Activated CD8-positive, alpha-beta T cell treated with anti-CD3 and anti-CD28 coated beads, Interleukin-2, amount 10 ng/mL, durations not matched to agents 7 days and 5 days (primary cell): ENCODE measurements around the gene GSTA5. TPM values are rescaled to one million over a fixed set of nuclear protein-coding genes. Genes with fewer than 3 reads are reported as not detected.
"Not testable (repeated sequence)": the region's sequence is repeated elsewhere in the genome, so short reads cannot be mapped to it uniquely, and the experiment has no call there.

ENCODE experiments used
- ATAC-seq: fragments of 150-1000 bp; cut with Tn5 transposase; one replicate; pipeline ENCODE4 v1.10.0; 2021; ENCODE audit warnings: moderate library complexity
- CTCF ChIA-PET: fragments of 350-600 bp; sonication (Branson Sonifier 250); formaldehyde crosslinking; loops from one replicate; lab custom pipeline; 2021; ENCODE audit warnings: antibody characterized with exemption; lab: Charles Lee
- POLR2A ChIA-PET: fragments of 350-600 bp; sonication (Branson Sonifier 250); formaldehyde crosslinking; loops from one replicate; lab custom pipeline; 2021; ENCODE audit warnings: antibody characterized with exemption; lab: Charles Lee
- DNase-seq: peaks from one replicate; pipeline ENCODE4 v3.0.0-alpha.2; 2020
- H3K27ac Mint-ChIP-seq: one replicate; pipeline ENCODE4 v1.8.0; 2021; ENCODE audit warnings: mild to moderate bottlenecking, mixed read lengths
- H3K27me3 Mint-ChIP-seq: one replicate; pipeline ENCODE4 v1.8.0; 2021; ENCODE audit warnings: low read depth, mixed read lengths
- H3K36me3 Mint-ChIP-seq: one replicate; pipeline ENCODE4 v1.8.0; 2021; ENCODE audit warnings: low read depth, mixed read lengths
- H3K4me1 Mint-ChIP-seq: one replicate; pipeline ENCODE4 v1.8.0; 2021; ENCODE audit warnings: low read depth, mixed read lengths
- H3K4me3 Mint-ChIP-seq: one replicate; pipeline ENCODE4 v1.8.0; 2021; ENCODE audit warnings: mild to moderate bottlenecking, mixed read lengths
- H3K9me3 Mint-ChIP-seq: one replicate; pipeline ENCODE4 v1.8.0; 2022; ENCODE audit warnings: mixed read lengths; ENCODE audit not compliant: insufficient read depth
- total RNA-seq, 2 experiments: library from RNA; stranded (reverse); gene quantifications; one replicate each; pipeline ENCODE4 v1.2.3, GENCODE V29; 2021

Gene GSTA5
- total RNA-seq, 2 experiments from 2014 or later, result not detected

- H3K4me3 Mint-ChIP-seq, H3K4me1 Mint-ChIP-seq, H3K9me3 Mint-ChIP-seq, H3K36me3 Mint-ChIP-seq, H3K27ac Mint-ChIP-seq, DNase-seq, ATAC-seq, POLR2A ChIA-PET, CTCF ChIA-PET: not testable (repeated sequence)
- H3K27me3 Mint-ChIP-seq, result peaks cover 22% of the 10 kb centered on the region
These were observed 36.9 kb downstream of the GSTA5 start, which contains the start of gene GSTA1 for GRCh38 chr6:52803668-52804255. Gene GSTA1, minus strand, starts transcription at chr6:52803816. Its CDS starts 4,549 bp downstream, at chr6:52799267.

GRCh38 chr6:52802806-52803205, 37.8 kb downstream of the GSTA5 start:
- ChIA-PET CTCF (no interaction called here), POLR2A (no interaction called here)

GRCh38 chr6:52801188-52801841, 39.3 kb downstream of the GSTA5 start:
- ChIA-PET POLR2A (no interaction called here), CTCF (no interaction called here)
- Mint-ChIP-seq H3K4me3 (no peak overlapping the region), H3K4me1 (no peaks in the 10 kb centered on the region), H3K36me3 (no peaks in the 10 kb centered on the region), H3K9me3 (no peaks in the 10 kb centered on the region), H3K27ac (no peak overlapping the region), H3K27me3 (peaks cover 18% of the 10 kb centered on the region)
- no peak for ATAC-seq
- no peak for DNase-seq

More at GRCh38 chr6:52802806-52803205, 37.8 kb downstream of the GSTA5 start:
- H3K9me3 Mint-ChIP-seq, result no peaks in the 10 kb centered on the region
- peaks cover 18% of the 10 kb centered on the region for H3K27me3 Mint-ChIP-seq
- no peak for ATAC-seq
- no peak overlapping the region for H3K4me3 Mint-ChIP-seq
- no peaks in the 10 kb centered on the region for H3K4me1 Mint-ChIP-seq
- no peak for DNase-seq
- H3K36me3 Mint-ChIP-seq, result no peaks in the 10 kb centered on the region
- no peak overlapping the region for H3K27ac Mint-ChIP-seq

- H3K27ac Mint-ChIP-seq, H3K4me1 Mint-ChIP-seq, CTCF ChIA-PET, H3K4me3 Mint-ChIP-seq, H3K9me3 Mint-ChIP-seq, POLR2A ChIA-PET, ATAC-seq, DNase-seq, H3K36me3 Mint-ChIP-seq: not testable (repeated sequence)
- H3K27me3 Mint-ChIP-seq, result peaks cover 23% of the 10 kb centered on the region
These were observed 41.3 kb downstream of the GSTA5 start for GRCh38 chr6:52799272-52799671.

- ATAC-seq, DNase-seq, H3K27ac Mint-ChIP-seq, POLR2A ChIA-PET, H3K36me3 Mint-ChIP-seq, H3K4me3 Mint-ChIP-seq, H3K4me1 Mint-ChIP-seq, H3K9me3 Mint-ChIP-seq, CTCF ChIA-PET, H3K27me3 Mint-ChIP-seq: not testable (repeated sequence)
These were observed 46.2 kb downstream of the GSTA5 start for GRCh38 chr6:52794366-52794765.

- Mint-ChIP-seq H3K36me3 (no peaks in the 10 kb centered on the region), H3K4me1 (no peaks in the 10 kb centered on the region), H3K27ac (no peak overlapping the region), H3K4me3 (no peak overlapping the region), H3K9me3 (no peaks in the 10 kb centered on the region), H3K27me3 (peaks cover 4% of the 10 kb centered on the region)
- DNase-seq, result no peak
- ATAC-seq, result no peak
- ChIA-PET POLR2A (no interaction called here), CTCF (no interaction called here)
These were observed 49.8 kb downstream of the GSTA5 start for GRCh38 chr6:52790861-52791260.

- H3K9me3 Mint-ChIP-seq, DNase-seq, POLR2A ChIA-PET, H3K4me3 Mint-ChIP-seq, H3K4me1 Mint-ChIP-seq, H3K27ac Mint-ChIP-seq, CTCF ChIA-PET, H3K27me3 Mint-ChIP-seq, H3K36me3 Mint-ChIP-seq, ATAC-seq: not testable (repeated sequence)
These were observed 51.0 kb downstream of the GSTA5 start for GRCh38 chr6:52789658-52790057.

GRCh38 chr6:52788478-52788877, 52.1 kb downstream of the GSTA5 start:
- no peaks in the 10 kb centered on the region for H3K4me1 Mint-ChIP-seq
- no peak overlapping the region for H3K27ac Mint-ChIP-seq
- DNase-seq, result no peak
- H3K9me3 Mint-ChIP-seq, result no peaks in the 10 kb centered on the region
- ATAC-seq, result no peak
- POLR2A ChIA-PET, result no interaction called here
- CTCF ChIA-PET, result no interaction called here
- H3K27me3 Mint-ChIP-seq, result no peaks in the 10 kb centered on the region
- no peak overlapping the region for H3K4me3 Mint-ChIP-seq
- no peaks in the 10 kb centered on the region for H3K36me3 Mint-ChIP-seq

GRCh38 chr6:52787917-52788316, 52.7 kb downstream of the GSTA5 start:
- Mint-ChIP-seq H3K27ac (no peak overlapping the region), H3K4me3 (no peak overlapping the region), H3K36me3 (no peaks in the 10 kb centered on the region), H3K9me3 (no peaks in the 10 kb centered on the region), H3K4me1 (no peaks in the 10 kb centered on the region), H3K27me3 (no peaks in the 10 kb centered on the region)
- DNase-seq (no peak), ATAC-seq (no peak)
- CTCF ChIA-PET, result no interaction called here
- POLR2A ChIA-PET, result no interaction called here

- Mint-ChIP-seq H3K9me3 (no peaks in the 10 kb centered on the region), H3K4me3 (no peak overlapping the region), H3K36me3 (no peaks in the 10 kb centered on the region), H3K27me3 (peaks cover 2% of the 10 kb centered on the region), H3K4me1 (no peaks in the 10 kb centered on the region), H3K27ac (no peak overlapping the region)
- ChIA-PET POLR2A (no interaction called here), CTCF (interaction anchor here (0.9 kb wide), 1 partner anchor 52 kb away, joined by 3 read pairs; no protein-coding TSS in a partner anchor)
- no peak for DNase-seq
- ATAC-seq, result no peak
These were observed 54.2 kb downstream of the GSTA5 start for GRCh38 chr6:52786249-52786956.

- POLR2A ChIA-PET, ATAC-seq: not testable (repeated sequence)
These were observed 57.8 kb downstream of the GSTA5 start for GRCh38 chr6:52782696-52783274.

GRCh38 chr6:52782209-52782608, 58.4 kb downstream of the GSTA5 start:
- CTCF ChIA-PET, H3K4me1 Mint-ChIP-seq, H3K36me3 Mint-ChIP-seq, DNase-seq, ATAC-seq, POLR2A ChIA-PET, H3K4me3 Mint-ChIP-seq, H3K9me3 Mint-ChIP-seq, H3K27ac Mint-ChIP-seq: not testable (repeated sequence)
- peaks cover 14% of the 10 kb centered on the region for H3K27me3 Mint-ChIP-seq

More at GRCh38 chr6:52782696-52783274, 57.8 kb downstream of the GSTA5 start:
- H3K36me3 Mint-ChIP-seq, H3K27ac Mint-ChIP-seq, CTCF ChIA-PET, H3K9me3 Mint-ChIP-seq, H3K4me1 Mint-ChIP-seq, DNase-seq, H3K4me3 Mint-ChIP-seq: not testable (repeated sequence)
- H3K27me3 Mint-ChIP-seq, result peaks cover 12% of the 10 kb centered on the region
